Activated CD4-positive, alpha-beta T cell treated with anti-CD3 and anti-CD28 coated beads, Interleukin-2, amount 10 ng/mL, durations not matched to agents 24 days and 14 days (primary cell): ENCODE data around the gene AARSD1. TPM values are rescaled to one million over a fixed set of nuclear protein-coding genes. Genes with fewer than 3 reads are reported as not detected.
"Not testable (repeated sequence)": the region's sequence is repeated elsewhere in the genome, so short reads cannot be mapped to it uniquely, and the experiment has no call there.

Experiments used
- DNase-seq: peaks from one replicate; pipeline ENCODE4 v3.0.0; 2022
- H3K27ac Mint-ChIP-seq: one replicate; pipeline ENCODE4 v1.8.0; 2022; ENCODE audit warnings: mild to moderate bottlenecking, mixed read lengths
- H3K27me3 Mint-ChIP-seq: one replicate; pipeline ENCODE4 v1.8.0; 2022; ENCODE audit warnings: mixed read lengths
- H3K36me3 Mint-ChIP-seq: one replicate; pipeline ENCODE4 v1.8.0; 2022; ENCODE audit warnings: low read depth, mild to moderate bottlenecking, mixed read lengths
- H3K4me1 Mint-ChIP-seq: one replicate; pipeline ENCODE4 v1.8.0; 2021; ENCODE audit warnings: mixed read lengths
- H3K4me3 Mint-ChIP-seq: one replicate; pipeline ENCODE4 v1.8.0; 2022; ENCODE audit warnings: mild to moderate bottlenecking, moderate library complexity, mixed read lengths
- H3K9me3 Mint-ChIP-seq: one replicate; pipeline ENCODE4 v1.8.0; 2021; ENCODE audit warnings: mixed read lengths
- intact Hi-C: fragments of 100-400 bp; cut with micrococcal nuclease; formaldehyde crosslinking; loops from one replicate; pipeline ENCODE4 v1.15.1; 2023
- total RNA-seq: library from RNA; stranded (reverse); gene quantifications from 2 replicates; pipeline ENCODE4 v1.2.3, GENCODE V29; 2022

AARSD1 gene
- total RNA-seq, 1 donor from 2014 or later = 78.2 TPM

- no peak overlapping the region for H3K27ac Mint-ChIP-seq
- H3K4me1 Mint-ChIP-seq = peaks cover 8% of the 10 kb centered on the region
- no peak for DNase-seq
- H3K4me3 Mint-ChIP-seq = no peak overlapping the region
- intact Hi-C loops = no loop called here
- H3K27me3 Mint-ChIP-seq = no peaks in the 10 kb centered on the region
- H3K9me3 Mint-ChIP-seq = no peaks in the 10 kb centered on the region
- peaks cover 51% of the 10 kb centered on the region for H3K36me3 Mint-ChIP-seq
These were observed 28.6 kb upstream of the AARSD1 start for GRCh38 chr17:42992872-42993271.

GRCh38 chr17:42991471-42991870, 27.2 kb upstream of the AARSD1 start:
- Mint-ChIP-seq H3K27ac (no peak overlapping the region), H3K9me3 (no peaks in the 10 kb centered on the region), H3K36me3 (peaks cover 54% of the 10 kb centered on the region), H3K4me1 (no peaks in the 10 kb centered on the region), H3K27me3 (no peaks in the 10 kb centered on the region), H3K4me3 (no peak overlapping the region)
- no peak for DNase-seq
- intact Hi-C loops = no loop called here

GRCh38 chr17:42989726-42990652, 25.7 kb upstream of the AARSD1 start:
- no peak overlapping the region for H3K27ac Mint-ChIP-seq
- intact Hi-C loops = no loop called here

GRCh38 chr17:42989141-42989540, 24.9 kb upstream of the AARSD1 start:
- no peak for DNase-seq
- Mint-ChIP-seq H3K27me3 (no peaks in the 10 kb centered on the region), H3K27ac (no peak overlapping the region), H3K9me3 (no peaks in the 10 kb centered on the region), H3K4me3 (no peak overlapping the region), H3K36me3 (peaks cover 53% of the 10 kb centered on the region), H3K4me1 (peaks cover 5% of the 10 kb centered on the region)
- intact Hi-C loops = no loop called here

More at GRCh38 chr17:42989726-42990652, 25.7 kb upstream of the AARSD1 start:
- DNase-seq = no peak
- no peaks in the 10 kb centered on the region for H3K9me3 Mint-ChIP-seq
- no peak overlapping the region for H3K4me3 Mint-ChIP-seq
- H3K36me3 Mint-ChIP-seq = peaks cover 59% of the 10 kb centered on the region
- H3K4me1 Mint-ChIP-seq = peaks cover 2% of the 10 kb centered on the region
- no peaks in the 10 kb centered on the region for H3K27me3 Mint-ChIP-seq

GRCh38 chr17:42985225-42985624, 21.0 kb upstream of the AARSD1 start:
- peak overlapping the region; percentile 41 for H3K27ac Mint-ChIP-seq
- no peaks in the 10 kb centered on the region for H3K9me3 Mint-ChIP-seq
- intact Hi-C loops = no loop called here
- H3K27me3 Mint-ChIP-seq = no peaks in the 10 kb centered on the region
- H3K36me3 Mint-ChIP-seq = peaks cover 44% of the 10 kb centered on the region
- DNase-seq = no peak
- no peak overlapping the region for H3K4me3 Mint-ChIP-seq
- peaks cover 20% of the 10 kb centered on the region for H3K4me1 Mint-ChIP-seq

- H3K27me3 Mint-ChIP-seq = no peaks in the 10 kb centered on the region
- intact Hi-C loops = loop anchor here (1.0 kb wide), 1 partner anchor 16 kb away; the partner anchor contains the start of gene RPL27
- H3K27ac Mint-ChIP-seq = peak overlapping the region; percentile 75
- peaks cover 19% of the 10 kb centered on the region for H3K36me3 Mint-ChIP-seq
- no peak for DNase-seq
- no peaks in the 10 kb centered on the region for H3K9me3 Mint-ChIP-seq
- H3K4me1 Mint-ChIP-seq = peaks cover 31% of the 10 kb centered on the region
- peak overlapping the region; percentile 96 for H3K4me3 Mint-ChIP-seq
These were observed 18.0 kb upstream of the AARSD1 start for GRCh38 chr17:42982266-42982665.

GRCh38 chr17:42980766-42981397, 16.6 kb upstream of the AARSD1 start:
- intact Hi-C loops = loop anchor here (1.0 to 2.0 kb wide), 2 partner anchors 16 to 144 kb away; partner anchors contain the start of genes AARSD1 and BRCA1
- H3K36me3 Mint-ChIP-seq = peaks cover 19% of the 10 kb centered on the region

GRCh38 chr17:42980274-42980765, 16.1 kb upstream of the AARSD1 start, which contains the start of gene RUNDC1:
TSS of gene RUNDC1 (plus strand) at chr17:42980565. CDS start at chr17:42980577, 12 bp downstream.
- intact Hi-C loops = loop anchor here (1.0 to 2.0 kb wide), 2 partner anchors 16 to 145 kb away; partner anchors contain the start of genes AARSD1 and BRCA1
- Mint-ChIP-seq H3K27me3 (no peaks in the 10 kb centered on the region), H3K9me3 (no peaks in the 10 kb centered on the region), H3K4me3 (peak within 1 kb of the TSS; percentile 96), H3K4me1 (peaks cover 29% of the 10 kb centered on the region), H3K36me3 (peaks cover 15% of the 10 kb centered on the region), H3K27ac (peak within 1 kb of the TSS; percentile 98)
- DNase-seq = peak; percentile 98

More at GRCh38 chr17:42980766-42981397, 16.6 kb upstream of the AARSD1 start:
- H3K9me3 Mint-ChIP-seq = no peaks in the 10 kb centered on the region
- peak overlapping the region; percentile 96 for H3K4me3 Mint-ChIP-seq
- H3K27ac Mint-ChIP-seq = peak overlapping the region; percentile 96
- DNase-seq = peak; percentile 88
- no peaks in the 10 kb centered on the region for H3K27me3 Mint-ChIP-seq
- peaks cover 30% of the 10 kb centered on the region for H3K4me1 Mint-ChIP-seq

GRCh38 chr17:42979511-42980273, 15.4 kb upstream of the AARSD1 start, which contains the start of gene PTGES3L:
TSS of gene PTGES3L (minus strand) at chr17:42980080. CDS start at chr17:42980053, 27 bp downstream.
- DNase-seq = peak; percentile 79
- no peaks in the 10 kb centered on the region for H3K27me3 Mint-ChIP-seq
- peaks cover 29% of the 10 kb centered on the region for H3K4me1 Mint-ChIP-seq
- peak within 1 kb of the TSS; percentile 96 for H3K4me3 Mint-ChIP-seq
- H3K27ac Mint-ChIP-seq = peak within 1 kb of the TSS; percentile 98
- peaks cover 12% of the 10 kb centered on the region for H3K36me3 Mint-ChIP-seq
- H3K9me3 Mint-ChIP-seq = no peaks in the 10 kb centered on the region
- intact Hi-C loops = loop anchor here (1.0 to 2.0 kb wide), 2 partner anchors 15 to 146 kb away; partner anchors contain the start of genes AARSD1 and BRCA1

- H3K4me3 Mint-ChIP-seq, DNase-seq, H3K36me3 Mint-ChIP-seq, H3K27me3 Mint-ChIP-seq, intact Hi-C loops, H3K9me3 Mint-ChIP-seq, H3K27ac Mint-ChIP-seq: not testable (repeated sequence)
- H3K4me1 Mint-ChIP-seq = peaks cover 12% of the 10 kb centered on the region
These were observed 11.4 kb upstream of the AARSD1 start for GRCh38 chr17:42975701-42976100.

- Mint-ChIP-seq H3K4me3 (no peak overlapping the region), H3K27ac (no peak overlapping the region), H3K27me3 (no peaks in the 10 kb centered on the region), H3K36me3 (no peaks in the 10 kb centered on the region), H3K4me1 (peaks cover 11% of the 10 kb centered on the region), H3K9me3 (no peaks in the 10 kb centered on the region)
- intact Hi-C loops = no loop called here
- no peak for DNase-seq
These were observed 11.0 kb upstream of the AARSD1 start for GRCh38 chr17:42975265-42975664.

- H3K4me1 Mint-ChIP-seq, H3K4me3 Mint-ChIP-seq, H3K27ac Mint-ChIP-seq, intact Hi-C loops, DNase-seq, H3K9me3 Mint-ChIP-seq, H3K36me3 Mint-ChIP-seq, H3K27me3 Mint-ChIP-seq: not testable (repeated sequence)
These were observed 9.1 kb upstream of the AARSD1 start for GRCh38 chr17:42973323-42973722.

- H3K4me3 Mint-ChIP-seq = no peak overlapping the region
- no peaks in the 10 kb centered on the region for H3K27me3 Mint-ChIP-seq
- no peak overlapping the region for H3K27ac Mint-ChIP-seq
- DNase-seq = no peak
- no peaks in the 10 kb centered on the region for H3K9me3 Mint-ChIP-seq
- no peaks in the 10 kb centered on the region for H3K4me1 Mint-ChIP-seq
- intact Hi-C loops = no loop called here
- H3K36me3 Mint-ChIP-seq = no peaks in the 10 kb centered on the region
These were observed 7.3 kb upstream of the AARSD1 start for GRCh38 chr17:42971589-42971988.
